DOHH2 (cell line): ENCODE results near the gene MLXIP.

Source experiments
- CTCF ChIP-seq: fragments of 200-600 bp; sonication (generic); IDR thresholded peaks from one replicate; pipeline ENCODE4 v1.5.1; 2014; ENCODE audit warnings: antibody characterized with exemption, mild to moderate bottlenecking, low read depth, low read length; ENCODE audit not compliant: poor library complexity, severe bottlenecking
- EZH2phosphoT487 ChIP-seq: fragments of 200-600 bp; sonication (generic); IDR thresholded peaks from 2 replicates; pipeline ENCODE4 v1.6.1; 2017; ENCODE audit warnings: borderline replicate concordance, mild to moderate bottlenecking, antibody characterized with exemption, low read length, moderate library complexity, mixed read lengths

GRCh38 chr12:122195405-122195804 lies 116.8 kb downstream of the MLXIP start:
- TF ChIP-seq CTCF (no peak), EZH2phosphoT487 (no peak)
